Measurements from ENCODE around the gene S100A13. TPM values are rescaled to one million over a fixed set of nuclear protein-coding genes. Genes with fewer than 3 reads are reported as not detected.

Gene S100A13
- polyA plus RNA-seq, 4 donors: 50.1 to 132 (median 83.1) TPM

Other genes with a start within 250 kb of the S100A13 start
- 100 to 1,000 TPM in 2 of 4 donors, 10 to 100 TPM in 2; 10.2 to 208 (median 86.3) TPM for gene S100A8, start 236.4 kb downstream of the S100A13 start, polyA plus RNA-seq
- not detected for gene S100A7A, start 211.0 kb downstream of the S100A13 start, polyA plus RNA-seq
- gene S100A7, start 166.9 kb downstream of the S100A13 start, polyA plus RNA-seq: not detected
- 1,000 to 10,000 TPM in 3 of 4 donors, 100 to 1,000 TPM in 1; 313 to 4,929 (median 1,988) TPM for gene S100A6, start 91.5 kb downstream of the S100A13 start, polyA plus RNA-seq
- under 1 TPM in 1 of 4 donors, not detected in 3; 0.18 TPM for gene S100A5, start 86.6 kb downstream of the S100A13 start, polyA plus RNA-seq
- 100 to 1,000 TPM in 2 of 4 donors, 10 to 100 TPM in 1, 1 to 10 TPM in 1; 7.6 to 230 (median 78.7) TPM for gene S100A4, start 81.7 kb downstream of the S100A13 start, polyA plus RNA-seq
- 1 to 10 TPM in 2 of 4 donors, under 1 TPM in 1, not detected in 1; 0.06 to 4.3 (median 2.1) TPM for gene S100A3, start 78.2 kb downstream of the S100A13 start, polyA plus RNA-seq
- gene S100A2, start 61.7 kb downstream of the S100A13 start, polyA plus RNA-seq: 1 to 10 TPM in 3 of 4 donors, under 1 TPM in 1; 0.43 to 9.8 (median 4.5) TPM
- gene S100A16, start 14.4 kb downstream of the S100A13 start, polyA plus RNA-seq: 100 to 1,000 TPM; 122 to 389 (median 315) TPM
- gene S100A14, start 11.2 kb downstream of the S100A13 start, polyA plus RNA-seq: 100 to 1,000 TPM; 356 to 952 (median 630) TPM
- gene S100A1, start 929 bp upstream of the S100A13 start, polyA plus RNA-seq: 10 to 100 TPM in 1 of 4 donors, 1 to 10 TPM in 3; 2.7 to 13.5 (median 3.5) TPM
- 10 to 100 TPM; 40.3 to 98.4 (median 49.4) TPM for gene CHTOP, start 6.6 kb upstream of the S100A13 start, polyA plus RNA-seq
- gene SNAPIN, start 31.2 kb upstream of the S100A13 start, polyA plus RNA-seq: 10 to 100 TPM; 23.9 to 29.2 (median 26.5) TPM
- gene ILF2, start 43.5 kb upstream of the S100A13 start, polyA plus RNA-seq: 100 to 1,000 TPM in 2 of 4 donors, 10 to 100 TPM in 2; 58.1 to 145 (median 109) TPM
- gene NPR1, start 51.2 kb upstream of the S100A13 start, polyA plus RNA-seq: 10 to 100 TPM in 1 of 4 donors, 1 to 10 TPM in 1, under 1 TPM in 2; 0.22 to 18.1 (median 1.4) TPM
- gene INTS3, start 100.5 kb upstream of the S100A13 start, polyA plus RNA-seq: 10 to 100 TPM; 14.9 to 52.6 (median 22.6) TPM
- 10 to 100 TPM in 2 of 4 donors, 1 to 10 TPM in 2; 5.4 to 50.4 (median 16.9) TPM for gene SLC27A3, start 147.9 kb upstream of the S100A13 start, polyA plus RNA-seq